Panc1 (cell line): ENCODE data around the gene HTT.

Experiments
- SIN3A ChIP-seq: IDR thresholded peaks from 2 replicates; pipeline ENCODE4 v1.6.1; 2012; ENCODE audit warnings: low read depth, mild to moderate bottlenecking, low read length, moderate library complexity, borderline replicate concordance; ENCODE audit not compliant: insufficient read depth
- TF ChIP-seq, protein P1 (sequence below): fragments of 450-650 bp; IDR thresholded peaks from 2 replicates; pipeline ENCODE4 v1.5.1; 2017; ENCODE audit warnings: mild to moderate bottlenecking

DNA sequence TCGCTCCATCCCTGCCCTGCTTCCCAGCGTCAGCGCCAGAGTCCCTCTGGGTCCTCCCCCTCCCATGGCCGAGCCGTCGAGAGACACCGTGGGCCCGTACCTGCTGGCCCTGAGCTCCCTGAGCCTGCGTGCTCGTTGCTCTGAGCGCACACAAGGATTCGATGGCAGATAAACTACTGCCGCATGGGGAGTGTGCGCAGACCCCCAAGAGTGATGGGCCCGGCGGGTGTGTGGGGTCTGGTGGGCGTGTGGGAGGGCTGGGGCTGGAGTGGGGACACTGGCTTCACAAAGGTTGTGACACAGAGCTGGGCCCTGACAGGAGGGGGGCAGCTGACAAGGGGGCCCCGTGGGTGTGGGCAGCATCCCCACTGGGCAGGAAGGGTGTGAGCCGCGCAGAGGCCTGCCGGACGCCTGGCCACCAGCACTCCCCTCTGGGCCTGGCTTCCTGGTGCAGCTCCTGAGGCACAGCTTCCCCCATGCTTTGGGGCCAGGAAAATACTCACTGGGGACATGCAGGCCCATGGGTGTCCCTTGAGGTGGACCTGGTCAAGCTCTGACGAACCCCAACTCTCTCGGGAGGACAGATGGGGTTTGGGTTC lies 213.6 kb downstream of the HTT start:
- TF ChIP-seq, protein P1, sequence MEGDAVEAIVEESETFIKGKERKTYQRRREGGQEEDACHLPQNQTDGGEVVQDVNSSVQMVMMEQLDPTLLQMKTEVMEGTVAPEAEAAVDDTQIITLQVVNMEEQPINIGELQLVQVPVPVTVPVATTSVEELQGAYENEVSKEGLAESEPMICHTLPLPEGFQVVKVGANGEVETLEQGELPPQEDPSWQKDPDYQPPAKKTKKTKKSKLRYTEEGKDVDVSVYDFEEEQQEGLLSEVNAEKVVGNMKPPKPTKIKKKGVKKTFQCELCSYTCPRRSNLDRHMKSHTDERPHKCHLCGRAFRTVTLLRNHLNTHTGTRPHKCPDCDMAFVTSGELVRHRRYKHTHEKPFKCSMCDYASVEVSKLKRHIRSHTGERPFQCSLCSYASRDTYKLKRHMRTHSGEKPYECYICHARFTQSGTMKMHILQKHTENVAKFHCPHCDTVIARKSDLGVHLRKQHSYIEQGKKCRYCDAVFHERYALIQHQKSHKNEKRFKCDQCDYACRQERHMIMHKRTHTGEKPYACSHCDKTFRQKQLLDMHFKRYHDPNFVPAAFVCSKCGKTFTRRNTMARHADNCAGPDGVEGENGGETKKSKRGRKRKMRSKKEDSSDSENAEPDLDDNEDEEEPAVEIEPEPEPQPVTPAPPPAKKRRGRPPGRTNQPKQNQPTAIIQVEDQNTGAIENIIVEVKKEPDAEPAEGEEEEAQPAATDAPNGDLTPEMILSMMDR, result no peak
- no peak for TF ChIP-seq SIN3A
